ENCODE data around the gene PFDN5.

DNA sequence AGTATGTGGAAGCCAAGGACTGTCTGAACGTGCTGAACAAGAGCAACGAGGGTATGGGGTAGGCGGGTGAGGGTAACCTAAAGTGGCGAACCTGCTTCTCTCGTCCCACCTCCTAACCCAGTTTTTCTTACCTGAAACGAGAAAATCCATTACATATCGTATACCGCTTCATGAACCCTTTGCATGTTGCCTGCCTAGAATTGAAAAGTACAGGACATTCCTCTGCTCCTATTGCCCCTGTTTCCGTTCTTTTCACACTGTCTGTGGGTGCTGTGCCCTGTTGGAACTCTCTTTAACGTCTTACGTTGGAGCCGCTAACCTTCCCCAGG lies 513 bp downstream of the PFDN5 start:
- TF ChIP-seq, protein P1, sequence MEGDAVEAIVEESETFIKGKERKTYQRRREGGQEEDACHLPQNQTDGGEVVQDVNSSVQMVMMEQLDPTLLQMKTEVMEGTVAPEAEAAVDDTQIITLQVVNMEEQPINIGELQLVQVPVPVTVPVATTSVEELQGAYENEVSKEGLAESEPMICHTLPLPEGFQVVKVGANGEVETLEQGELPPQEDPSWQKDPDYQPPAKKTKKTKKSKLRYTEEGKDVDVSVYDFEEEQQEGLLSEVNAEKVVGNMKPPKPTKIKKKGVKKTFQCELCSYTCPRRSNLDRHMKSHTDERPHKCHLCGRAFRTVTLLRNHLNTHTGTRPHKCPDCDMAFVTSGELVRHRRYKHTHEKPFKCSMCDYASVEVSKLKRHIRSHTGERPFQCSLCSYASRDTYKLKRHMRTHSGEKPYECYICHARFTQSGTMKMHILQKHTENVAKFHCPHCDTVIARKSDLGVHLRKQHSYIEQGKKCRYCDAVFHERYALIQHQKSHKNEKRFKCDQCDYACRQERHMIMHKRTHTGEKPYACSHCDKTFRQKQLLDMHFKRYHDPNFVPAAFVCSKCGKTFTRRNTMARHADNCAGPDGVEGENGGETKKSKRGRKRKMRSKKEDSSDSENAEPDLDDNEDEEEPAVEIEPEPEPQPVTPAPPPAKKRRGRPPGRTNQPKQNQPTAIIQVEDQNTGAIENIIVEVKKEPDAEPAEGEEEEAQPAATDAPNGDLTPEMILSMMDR (conservative IDR thresholded peaks at IDR 0.05; ENCODE audit: low read depth in 2 of 2), result no peak
- TF ChIP-seq, protein P2, sequence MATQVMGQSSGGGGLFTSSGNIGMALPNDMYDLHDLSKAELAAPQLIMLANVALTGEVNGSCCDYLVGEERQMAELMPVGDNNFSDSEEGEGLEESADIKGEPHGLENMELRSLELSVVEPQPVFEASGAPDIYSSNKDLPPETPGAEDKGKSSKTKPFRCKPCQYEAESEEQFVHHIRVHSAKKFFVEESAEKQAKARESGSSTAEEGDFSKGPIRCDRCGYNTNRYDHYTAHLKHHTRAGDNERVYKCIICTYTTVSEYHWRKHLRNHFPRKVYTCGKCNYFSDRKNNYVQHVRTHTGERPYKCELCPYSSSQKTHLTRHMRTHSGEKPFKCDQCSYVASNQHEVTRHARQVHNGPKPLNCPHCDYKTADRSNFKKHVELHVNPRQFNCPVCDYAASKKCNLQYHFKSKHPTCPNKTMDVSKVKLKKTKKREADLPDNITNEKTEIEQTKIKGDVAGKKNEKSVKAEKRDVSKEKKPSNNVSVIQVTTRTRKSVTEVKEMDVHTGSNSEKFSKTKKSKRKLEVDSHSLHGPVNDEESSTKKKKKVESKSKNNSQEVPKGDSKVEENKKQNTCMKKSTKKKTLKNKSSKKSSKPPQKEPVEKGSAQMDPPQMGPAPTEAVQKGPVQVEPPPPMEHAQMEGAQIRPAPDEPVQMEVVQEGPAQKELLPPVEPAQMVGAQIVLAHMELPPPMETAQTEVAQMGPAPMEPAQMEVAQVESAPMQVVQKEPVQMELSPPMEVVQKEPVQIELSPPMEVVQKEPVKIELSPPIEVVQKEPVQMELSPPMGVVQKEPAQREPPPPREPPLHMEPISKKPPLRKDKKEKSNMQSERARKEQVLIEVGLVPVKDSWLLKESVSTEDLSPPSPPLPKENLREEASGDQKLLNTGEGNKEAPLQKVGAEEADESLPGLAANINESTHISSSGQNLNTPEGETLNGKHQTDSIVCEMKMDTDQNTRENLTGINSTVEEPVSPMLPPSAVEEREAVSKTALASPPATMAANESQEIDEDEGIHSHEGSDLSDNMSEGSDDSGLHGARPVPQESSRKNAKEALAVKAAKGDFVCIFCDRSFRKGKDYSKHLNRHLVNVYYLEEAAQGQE (IDR thresholded peaks at IDR 0.05; ENCODE audit: unreplicated experiment), result no peak
- TF ChIP-seq JUNB (IDR thresholded peaks at IDR 0.05; ENCODE audit: unreplicated experiment), result no peak

Measured in GM23338 (cell line).